Fibroblast of villous mesenchyme (primary cell): ENCODE results near the gene TBC1D4. TPM values are rescaled to one million over a fixed set of nuclear protein-coding genes. Genes with fewer than 3 reads are reported as not detected.
"Not testable (repeated sequence)": the region's sequence is repeated elsewhere in the genome, so short reads cannot be mapped to it uniquely, and the experiment has no call there.

Experiments used
- DNase-seq: peaks from one replicate; pipeline ENCODE4 v3.0.0-alpha.2; 2010; ENCODE audit warnings: low read depth
- H3K4me3 ChIP-seq: 2 replicates; pipeline ENCODE4 v1.5.1; 2011; ENCODE audit warnings: low read depth, mild to moderate bottlenecking, low read length
- total RNA-seq: library from RNA; depleted of rRNA; stranded (reverse); fragments of >200 nt; gene quantifications from 2 replicates; pipeline ENCODE4 v1.2.3, GENCODE V29; 2012
- TF ChIP-seq, protein P1 (sequence below): IDR thresholded peaks from 2 replicates; pipeline ENCODE4 v1.5.1; 2012; ENCODE audit warnings: low read depth, mild to moderate bottlenecking, low read length; ENCODE audit not compliant: insufficient read depth

Gene TBC1D4
- total RNA-seq, 1 donor: 34.5 TPM

DNA sequence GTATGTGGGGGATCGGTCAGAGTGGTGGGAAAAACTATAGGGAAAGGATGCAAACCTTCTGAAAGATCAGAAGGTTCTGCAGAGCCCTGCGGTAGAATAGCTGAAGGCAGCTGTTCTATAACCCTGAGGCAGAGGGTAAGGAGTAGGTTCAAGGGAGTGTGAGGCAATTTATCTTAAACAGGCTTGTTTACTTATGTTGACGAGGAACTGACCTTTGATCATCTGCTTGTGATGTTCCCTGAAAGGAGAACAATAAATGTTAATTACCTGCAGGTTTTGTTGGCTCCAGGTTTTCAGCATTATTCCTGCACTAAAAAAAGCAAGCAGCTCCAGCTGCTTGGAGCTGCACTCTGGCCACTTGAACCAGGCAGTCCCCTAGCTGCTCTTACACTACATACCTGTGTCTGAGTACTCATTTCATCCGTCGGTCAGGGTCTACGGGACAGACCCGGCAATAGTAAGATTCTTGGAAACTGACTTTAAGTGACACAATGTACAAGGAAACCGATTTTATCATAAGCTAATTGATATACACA is 202.1 kb downstream of the TBC1D4 start:
- DNase-seq: no peak
- TF ChIP-seq, protein P1, sequence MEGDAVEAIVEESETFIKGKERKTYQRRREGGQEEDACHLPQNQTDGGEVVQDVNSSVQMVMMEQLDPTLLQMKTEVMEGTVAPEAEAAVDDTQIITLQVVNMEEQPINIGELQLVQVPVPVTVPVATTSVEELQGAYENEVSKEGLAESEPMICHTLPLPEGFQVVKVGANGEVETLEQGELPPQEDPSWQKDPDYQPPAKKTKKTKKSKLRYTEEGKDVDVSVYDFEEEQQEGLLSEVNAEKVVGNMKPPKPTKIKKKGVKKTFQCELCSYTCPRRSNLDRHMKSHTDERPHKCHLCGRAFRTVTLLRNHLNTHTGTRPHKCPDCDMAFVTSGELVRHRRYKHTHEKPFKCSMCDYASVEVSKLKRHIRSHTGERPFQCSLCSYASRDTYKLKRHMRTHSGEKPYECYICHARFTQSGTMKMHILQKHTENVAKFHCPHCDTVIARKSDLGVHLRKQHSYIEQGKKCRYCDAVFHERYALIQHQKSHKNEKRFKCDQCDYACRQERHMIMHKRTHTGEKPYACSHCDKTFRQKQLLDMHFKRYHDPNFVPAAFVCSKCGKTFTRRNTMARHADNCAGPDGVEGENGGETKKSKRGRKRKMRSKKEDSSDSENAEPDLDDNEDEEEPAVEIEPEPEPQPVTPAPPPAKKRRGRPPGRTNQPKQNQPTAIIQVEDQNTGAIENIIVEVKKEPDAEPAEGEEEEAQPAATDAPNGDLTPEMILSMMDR: no peak
- no peak overlapping the region for H3K4me3 ChIP-seq

DNA sequence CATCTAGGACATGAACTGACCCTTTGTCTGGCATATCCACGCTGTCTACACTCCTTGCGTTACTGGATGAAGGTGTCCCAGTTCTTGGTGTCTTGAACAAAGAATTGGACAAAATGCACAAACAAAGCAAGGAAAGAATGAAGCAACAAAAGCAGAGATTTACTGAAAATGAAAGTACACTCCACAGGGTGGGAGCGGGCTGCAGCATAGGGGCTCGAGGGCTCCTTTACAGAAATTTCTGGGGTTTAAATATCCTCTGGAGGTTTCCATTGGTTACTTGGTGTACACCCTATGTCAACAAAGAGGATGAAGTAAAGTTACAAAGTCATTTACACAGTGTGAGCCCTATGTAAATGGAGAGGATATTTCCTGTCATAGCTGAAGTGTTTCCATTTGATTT is 208.3 kb downstream of the TBC1D4 start:
- DNase-seq, H3K4me3 ChIP-seq: not testable (repeated sequence)

DNA sequence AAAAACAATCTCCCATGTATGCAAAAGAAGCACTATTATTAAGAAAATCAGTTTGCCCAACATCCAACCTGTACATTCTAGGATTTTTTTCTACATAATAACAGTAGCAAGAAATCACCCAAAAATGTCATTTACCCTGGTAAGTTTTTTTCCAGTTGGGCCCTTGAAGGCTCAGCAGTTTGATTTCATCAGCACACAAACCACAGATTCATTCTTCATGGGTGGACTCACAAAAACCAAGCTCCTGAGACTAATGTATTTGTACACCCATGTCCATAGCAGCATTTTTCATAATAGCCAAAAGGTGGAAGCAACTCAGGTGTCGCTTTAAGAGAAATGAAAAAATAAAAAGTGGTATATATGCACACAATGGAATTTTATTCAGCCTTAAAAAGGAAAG is 210.1 kb downstream of the TBC1D4 start:
- no peak for DNase-seq
- TF ChIP-seq, protein P1: no peak
- no peak overlapping the region for H3K4me3 ChIP-seq

DNA sequence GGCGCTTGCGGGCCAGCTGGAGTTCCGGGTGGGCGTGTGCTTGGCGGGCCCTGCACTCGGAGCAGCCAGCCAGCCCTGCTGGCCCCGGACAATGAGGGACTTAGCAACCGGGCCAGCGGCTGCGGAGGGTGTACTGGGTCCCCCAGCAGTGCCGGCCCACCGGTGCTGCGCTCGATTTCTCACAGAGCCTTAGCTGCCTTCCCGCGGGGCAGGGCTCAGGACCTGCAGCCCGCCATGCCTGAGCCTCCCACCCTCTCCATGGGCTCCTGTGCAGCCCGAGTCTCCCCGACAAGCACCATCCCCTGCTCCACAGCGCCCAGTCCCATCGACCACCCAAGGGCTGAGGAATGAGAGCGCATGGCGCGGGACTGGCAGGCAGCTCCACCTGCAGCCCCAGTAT is 213.5 kb downstream of the TBC1D4 start:
- not testable (repeated sequence) for H3K4me3 ChIP-seq, DNase-seq

DNA sequence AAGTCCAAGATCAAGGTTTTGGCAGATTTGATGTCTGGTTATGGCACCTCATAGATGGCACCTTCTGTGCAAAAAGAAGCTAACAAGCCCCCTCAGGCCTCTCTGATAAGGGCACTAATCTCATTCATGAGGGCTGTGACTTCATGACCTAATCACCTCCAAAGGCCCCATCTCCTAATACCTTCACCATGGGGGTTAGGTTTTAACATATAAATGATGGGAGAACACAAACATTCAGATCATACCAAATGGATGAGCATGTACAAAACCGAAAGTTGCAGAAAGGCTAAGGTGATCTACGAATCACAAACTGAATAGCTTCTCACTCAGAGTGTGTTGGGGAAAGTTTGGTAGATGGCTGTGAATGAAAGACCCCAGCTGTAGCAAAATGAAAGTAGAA is 217.4 kb downstream of the TBC1D4 start:
- TF ChIP-seq, protein P1: no peak
- DNase-seq: no peak
- no peak overlapping the region for H3K4me3 ChIP-seq

DNA sequence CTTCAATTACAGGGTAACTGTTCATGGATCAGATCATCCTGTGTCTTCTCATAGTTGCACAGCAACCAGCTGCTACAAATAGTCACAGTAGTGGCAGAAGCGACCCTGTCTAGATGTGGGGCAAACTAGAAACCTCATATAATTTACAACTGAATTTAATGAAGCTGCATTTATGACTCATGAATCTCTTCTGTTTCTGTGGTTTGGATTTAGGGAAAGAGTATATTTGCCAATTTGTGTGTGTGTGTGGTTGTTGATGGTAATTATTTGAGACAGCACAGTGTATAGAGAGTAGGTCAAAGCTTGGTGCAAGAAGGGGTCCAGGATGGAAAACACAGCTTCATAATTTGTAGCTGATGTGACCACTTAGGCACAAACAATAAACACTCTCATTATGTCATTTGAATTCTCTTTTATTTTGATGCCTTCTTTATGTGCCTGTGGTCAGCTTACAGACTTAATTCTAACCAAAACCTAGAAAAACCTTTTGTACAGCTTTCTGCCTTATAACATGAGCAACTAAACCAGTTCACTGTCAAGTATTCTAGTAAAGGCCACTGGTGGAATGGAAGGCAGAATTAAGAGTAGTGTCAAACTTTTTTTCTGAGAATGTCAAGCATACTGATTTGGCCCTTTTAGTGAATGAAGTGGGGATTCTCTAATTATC is 218.1 kb downstream of the TBC1D4 start:
- peak; percentile 41 for DNase-seq
- H3K4me3 ChIP-seq: no peak overlapping the region
- TF ChIP-seq, protein P1: no peak

DNA sequence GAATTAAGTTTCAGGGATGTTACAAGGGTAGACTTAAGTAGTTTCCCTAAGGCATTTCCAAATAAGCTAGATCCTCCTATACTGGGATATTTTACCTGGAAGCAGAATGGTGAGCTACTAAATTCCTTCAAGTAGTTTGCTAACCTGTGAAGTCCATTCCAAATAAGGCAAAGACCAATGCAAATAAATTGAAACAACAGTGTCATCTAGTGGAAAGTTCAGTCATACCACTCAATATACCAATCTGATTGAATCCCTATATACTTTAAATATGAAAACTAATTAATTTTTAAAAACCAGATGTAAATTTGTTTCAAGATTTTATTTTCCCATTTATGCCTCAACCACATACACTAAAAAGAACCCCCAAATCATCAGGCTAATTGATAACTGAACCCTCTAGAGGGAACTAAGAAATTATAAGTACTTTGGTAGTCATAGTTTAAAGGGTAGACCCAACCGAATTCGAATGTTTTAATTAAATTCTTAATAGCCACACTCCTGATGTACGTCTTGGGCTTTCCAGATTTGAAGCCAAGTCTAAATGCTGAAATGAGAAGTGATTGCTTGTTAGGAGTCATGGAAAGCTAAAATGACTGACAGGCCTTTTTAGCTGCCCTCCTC is 223.7 kb downstream of the TBC1D4 start:
- no peak overlapping the region for H3K4me3 ChIP-seq
- TF ChIP-seq, protein P1: peak; percentile 63
- DNase-seq: peak; percentile 52

DNA sequence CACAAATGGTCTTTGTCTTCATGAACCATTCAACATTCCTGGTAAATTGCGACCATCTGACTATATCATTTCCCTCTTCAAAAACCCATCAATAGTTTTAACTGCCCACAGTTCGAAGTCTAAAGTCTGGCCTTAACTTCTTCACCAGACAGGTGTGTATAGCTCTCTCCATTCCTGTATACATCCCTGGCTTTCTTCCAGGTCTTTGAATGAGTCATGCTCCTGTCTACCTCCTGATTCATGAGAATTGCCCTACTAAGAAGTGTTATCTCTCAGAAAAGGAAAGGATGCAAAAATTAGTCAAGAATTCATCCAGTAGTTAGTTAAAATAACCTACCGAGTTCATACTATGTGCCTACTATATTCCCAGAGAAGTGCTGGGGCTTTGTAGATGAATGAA is 225.0 kb downstream of the TBC1D4 start:
- DNase-seq: no peak
- TF ChIP-seq, protein P1: no peak
- H3K4me3 ChIP-seq: no peak overlapping the region
